ENCODE measurements around the gene USO1. TPM values are rescaled to one million over a fixed set of nuclear protein-coding genes. Genes with fewer than 3 reads are reported as not detected.
"Not testable (repeated sequence)": the region's sequence is repeated elsewhere in the genome, so short reads cannot be mapped to it uniquely, and the experiment has no call there.

Gene USO1
- total RNA-seq, 1 donor = 203 TPM

GRCh38 chr4:75710246-75710645 lies 14.1 kb upstream of the USO1 start:
- H3K4me3 ChIP-seq (ENCODE audit: low read depth, low read length) = no peak overlapping the region
- no peak for TF ChIP-seq CTCF (IDR thresholded peaks at IDR 0.05; ENCODE audit: insufficient read depth, low read depth, low read length)
- no peak for DNase-seq (ENCODE audit: low read depth)

DNA sequence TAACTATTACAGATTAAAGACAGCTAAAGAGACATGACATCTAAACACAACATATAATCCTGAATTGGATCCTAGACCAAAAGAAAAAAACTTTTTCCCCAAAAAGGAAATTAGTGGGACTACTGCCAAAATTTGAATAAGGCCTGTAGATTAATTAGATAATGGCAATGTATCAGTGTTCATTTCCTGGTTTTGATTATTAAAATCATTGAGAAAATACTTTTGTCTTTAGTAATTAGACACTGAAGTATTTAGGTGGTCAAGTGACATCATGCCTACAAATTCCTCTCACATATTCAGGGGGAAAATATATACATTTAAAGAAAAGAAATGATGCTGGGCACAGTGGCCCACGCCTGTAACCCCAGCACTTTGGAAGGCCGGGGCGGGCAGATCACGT lies 10.4 kb upstream of the USO1 start:
- no peak for TF ChIP-seq CTCF (IDR thresholded peaks at IDR 0.05; ENCODE audit: insufficient read depth, low read depth, low read length)
- H3K4me3 ChIP-seq (ENCODE audit: low read depth, low read length) = no peak overlapping the region
- no peak for DNase-seq (ENCODE audit: low read depth)

DNA sequence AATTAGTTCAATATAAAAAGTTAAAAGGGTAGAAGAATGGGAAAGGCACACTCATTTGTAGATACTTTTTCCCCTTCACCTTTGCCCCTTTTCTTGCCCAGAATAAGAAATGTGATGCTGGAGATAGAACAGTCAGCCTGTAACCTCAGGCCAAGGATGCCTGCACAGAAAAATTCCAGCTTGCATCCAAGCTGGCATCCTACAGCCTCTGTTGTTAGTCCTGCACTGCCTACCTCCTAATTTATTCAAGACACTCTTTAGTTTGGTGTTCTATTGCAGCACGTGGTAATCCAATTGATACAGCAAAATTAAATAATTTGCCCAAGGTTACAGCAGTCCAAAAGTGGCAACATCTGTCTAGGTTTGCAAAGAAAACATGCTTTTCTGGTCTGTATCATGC lies 9.7 kb upstream of the USO1 start:
- no peak for DNase-seq (ENCODE audit: low read depth)
- no peak overlapping the region for H3K4me3 ChIP-seq (ENCODE audit: low read depth, low read length)
- TF ChIP-seq CTCF (IDR thresholded peaks at IDR 0.05; ENCODE audit: insufficient read depth, low read depth, low read length) = no peak

DNA sequence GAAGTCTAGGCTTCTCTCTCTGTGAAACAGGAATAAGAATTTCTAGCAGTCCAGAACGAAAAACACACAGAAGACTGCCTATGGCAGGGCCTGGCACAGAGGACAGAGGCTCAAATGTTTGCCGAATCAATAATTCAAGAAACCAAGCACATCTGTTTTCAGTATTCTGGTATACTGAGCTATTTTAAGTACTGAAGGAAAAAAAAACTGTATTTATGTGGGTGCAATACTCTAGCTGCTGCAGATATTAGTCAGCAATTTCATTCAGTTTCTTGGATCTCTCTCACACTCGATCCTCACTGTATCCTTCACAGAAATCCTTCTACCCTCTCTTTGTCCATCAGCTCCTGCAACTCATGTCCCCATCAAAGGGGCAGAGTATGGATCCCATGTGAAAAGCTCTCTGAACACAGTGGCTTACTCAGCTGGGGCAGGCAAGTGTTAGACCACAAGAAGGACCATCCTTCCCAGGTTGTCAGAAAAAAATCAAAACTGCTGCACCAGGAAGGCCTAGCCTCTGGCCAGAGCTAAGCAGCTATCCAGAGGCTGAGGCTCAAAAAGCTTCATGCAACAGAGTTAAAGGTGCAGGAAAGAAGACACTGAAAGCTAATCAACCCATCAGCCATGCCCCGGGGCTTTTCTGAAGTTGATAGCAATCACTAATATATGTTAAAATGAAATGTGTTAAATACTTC lies 9.1 kb upstream of the USO1 start:
- TF ChIP-seq CTCF (IDR thresholded peaks at IDR 0.05; ENCODE audit: insufficient read depth, low read depth, low read length) = no peak
- no peak overlapping the region for H3K4me3 ChIP-seq (ENCODE audit: low read depth, low read length)

GRCh38 chr4:75716054-75716453 lies 8.3 kb upstream of the USO1 start:
- DNase-seq (ENCODE audit: low read depth); H3K4me3 ChIP-seq (ENCODE audit: low read depth, low read length): not testable (repeated sequence)

More for the DNA sequence above, 9.1 kb upstream of the USO1 start:
- DNase-seq (ENCODE audit: low read depth) = peak; percentile 36

GRCh38 chr4:75717408-75717807 lies 7.0 kb upstream of the USO1 start:
- no peak for DNase-seq (ENCODE audit: low read depth)
- no peak overlapping the region for H3K4me3 ChIP-seq (ENCODE audit: low read depth, low read length)
- TF ChIP-seq CTCF (IDR thresholded peaks at IDR 0.05; ENCODE audit: insufficient read depth, low read depth, low read length) = no peak

GRCh38 chr4:75718529-75718928 lies 5.8 kb upstream of the USO1 start:
- H3K4me3 ChIP-seq (ENCODE audit: low read depth, low read length) = no peak overlapping the region
- DNase-seq (ENCODE audit: low read depth) = no peak
- TF ChIP-seq CTCF (IDR thresholded peaks at IDR 0.05; ENCODE audit: insufficient read depth, low read depth, low read length) = no peak
